ENCODE results near the gene TNFRSF18. TPM values are rescaled to one million over a fixed set of nuclear protein-coding genes. Genes with fewer than 3 reads are reported as not detected.

TNFRSF18 gene
- polyA plus RNA-seq, 1 donor (not counting 4 experiments of a cell fraction or from before 2014, with no cell fraction given): 0.21 TPM

GRCh38 chr1:1247341-1247913, 41.0 kb upstream of the TNFRSF18 start:
- dilution Hi-C loops (cut with MboI; ENCODE audit: extremely low pct_ligation_motif_present, low sequenced_read_pairs): no loop called here
- Histone ChIP-seq H3K4me3 (ENCODE audit: control insufficient read depth in 2 of 3, extremely low read depth in 1 of 3, insufficient read depth in 2 of 3, low read depth in 1 of 3, low read length in 3 of 3) (no peak overlapping the region), H3K4me1 (ENCODE audit: control insufficient read depth, extremely low read depth, insufficient read depth, low read length) (peaks cover 8% of the 10 kb centered on the region)

DNA sequence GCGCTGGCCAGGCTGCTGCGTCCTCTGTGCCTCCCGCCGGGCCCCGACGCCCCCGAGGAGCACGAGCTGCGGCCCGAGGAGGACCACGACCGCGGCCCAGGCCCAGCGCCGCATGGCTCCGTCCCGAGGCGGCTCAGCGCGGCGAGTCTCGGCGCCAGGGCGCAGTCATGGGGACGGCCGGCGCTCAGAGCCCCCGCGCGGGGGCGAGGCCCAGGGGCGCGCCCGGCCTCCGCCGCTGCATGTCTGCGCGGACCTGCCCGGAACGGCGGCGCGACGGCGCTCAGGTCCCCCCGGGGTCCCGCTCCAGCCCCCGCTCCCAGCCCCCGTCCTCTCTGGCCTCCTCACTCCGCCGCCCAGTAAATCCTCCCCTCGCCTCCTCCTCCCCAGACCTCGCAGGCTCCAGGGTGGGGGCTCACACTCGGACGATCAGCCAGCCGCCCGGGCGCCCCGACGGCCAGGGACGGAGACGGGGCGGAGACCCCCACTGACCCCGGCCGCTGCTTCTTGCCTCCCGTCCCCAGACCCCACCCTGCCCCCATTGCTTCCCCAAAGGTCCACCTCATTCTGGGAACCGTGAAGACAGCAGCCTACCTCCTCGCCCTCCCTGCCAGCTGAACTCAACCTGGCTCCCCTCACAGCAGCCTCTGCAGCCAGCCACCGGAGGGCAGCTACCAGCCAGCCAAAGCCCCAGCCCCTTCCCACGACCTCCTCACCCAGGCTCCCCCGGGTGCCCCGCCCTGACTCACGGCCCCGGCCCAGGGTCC, 40.4 kb upstream of the TNFRSF18 start, which contains the start of gene C1QTNF12:
Gene C1QTNF12 (minus strand): TSS at position 146 of the 764 bp plus-strand sequence. CDS start 32 bp downstream, at position 114.
- Histone ChIP-seq H3K36me3 (ENCODE audit: control insufficient read depth in 2 of 2, extremely low read depth in 1 of 2, insufficient read depth in 2 of 2, low read length in 2 of 2) (no peaks in the 10 kb centered on the region), H3K4me2 (ENCODE audit: control insufficient read depth, extremely low read depth, insufficient read depth, low read depth, low read length) (peak within 1 kb of the TSS; percentile 16), H3K4me1 (ENCODE audit: control insufficient read depth, extremely low read depth, insufficient read depth, low read length) (peaks cover 8% of the 10 kb centered on the region), H3K27ac (ENCODE audit: control insufficient read depth, insufficient read depth, low read length) (no peak within 1 kb of the TSS), H3K4me3 (ENCODE audit: control insufficient read depth in 2 of 3, extremely low read depth in 1 of 3, insufficient read depth in 2 of 3, low read depth in 1 of 3, low read length in 3 of 3) (no peak within 1 kb of the TSS), H4K20me1 (ENCODE audit: control insufficient read depth, extremely low read depth, insufficient read depth, low read length) (no peaks in the 10 kb centered on the region), H3K9me1 (ENCODE audit: control insufficient read depth, extremely low read depth, insufficient read depth, low read length) (no peaks in the 10 kb centered on the region), H3K9ac (ENCODE audit: control insufficient read depth, extremely low read depth, insufficient read depth, low read length) (no peak within 1 kb of the TSS), H3K9me3 (ENCODE audit: control insufficient read depth, low read depth, low read length) (no peaks in the 10 kb centered on the region), H3K27me3 (ENCODE audit: control insufficient read depth, extremely low read depth, insufficient read depth, low read length) (peaks cover 14% of the 10 kb centered on the region), H2AFZ (ENCODE audit: control insufficient read depth, low read length) (no peak within 1 kb of the TSS), H3K79me2 (ENCODE audit: control insufficient read depth, insufficient read depth, low read length) (no peaks in the 10 kb centered on the region)
- TF ChIP-seq EZH2 (IDR thresholded peaks at IDR 0.05; ENCODE audit: low read length): no peak
- FAIRE-seq (no peak), DNase-seq (ENCODE audit: low read depth, low spot score) (no peak)
- dilution Hi-C loops (cut with MboI; ENCODE audit: extremely low pct_ligation_motif_present, low sequenced_read_pairs): no loop called here

More at GRCh38 chr1:1247341-1247913, 41.0 kb upstream of the TNFRSF18 start:
- H4K20me1 ChIP-seq (ENCODE audit: control insufficient read depth, extremely low read depth, insufficient read depth, low read length): no peaks in the 10 kb centered on the region
- TF ChIP-seq EZH2 (IDR thresholded peaks at IDR 0.05; ENCODE audit: low read length) (no peak), CTCF (optimal IDR thresholded peaks at IDR 0.05 in 1 of 3, IDR thresholded peaks at IDR 0.05 in 1 of 3, conservative IDR thresholded peaks at IDR 0.05 in 1 of 3; ENCODE audit: extremely low read depth in 1 of 3, insufficient read depth in 2 of 3, low read length in 3 of 3) (no peak)
- DNase-seq (ENCODE audit: low read depth, low spot score) (no peak), FAIRE-seq (no peak)
- no peaks in the 10 kb centered on the region for H3K79me2 ChIP-seq (ENCODE audit: control insufficient read depth, insufficient read depth, low read length)
- no peak overlapping the region for H3K4me2 ChIP-seq (ENCODE audit: control insufficient read depth, extremely low read depth, insufficient read depth, low read depth, low read length)
- H3K9me1 ChIP-seq (ENCODE audit: control insufficient read depth, extremely low read depth, insufficient read depth, low read length): no peaks in the 10 kb centered on the region
- no peaks in the 10 kb centered on the region for H3K9me3 ChIP-seq (ENCODE audit: control insufficient read depth, low read depth, low read length)
- H3K27me3 ChIP-seq (ENCODE audit: control insufficient read depth, extremely low read depth, insufficient read depth, low read length): peaks cover 14% of the 10 kb centered on the region
- no peak overlapping the region for H3K9ac ChIP-seq (ENCODE audit: control insufficient read depth, extremely low read depth, insufficient read depth, low read length)
- no peak overlapping the region for H3K27ac ChIP-seq (ENCODE audit: control insufficient read depth, insufficient read depth, low read length)
- H3K36me3 ChIP-seq (ENCODE audit: control insufficient read depth in 2 of 2, extremely low read depth in 1 of 2, insufficient read depth in 2 of 2, low read length in 2 of 2): no peaks in the 10 kb centered on the region
- no peak overlapping the region for H2AFZ ChIP-seq (ENCODE audit: control insufficient read depth, low read length)

Measured in keratinocyte (primary cell).